SU-DHL-6 (cell line): Measurements from ENCODE around the gene NFYC.

Source experiments
- H2AFZ ChIP-seq: fragments of 200-600 bp; sonication (generic); 2 replicates; pipeline ENCODE4 v1.6.1; 2014; ENCODE audit warnings: low read depth, mild to moderate bottlenecking, moderate library complexity, mixed read lengths, antibody characterized with exemption, low read length; ENCODE audit not compliant: severe bottlenecking
- H3F3A ChIP-seq: fragments of 200-600 bp; shearing (Covaris generic); 2 replicates; pipeline ENCODE4 v1.6.0; 2016; ENCODE audit warnings: antibody characterized with exemption, mild to moderate bottlenecking; ENCODE audit not compliant: insufficient read depth
- H3K27ac ChIP-seq: fragments of 200-600 bp; sonication (generic); 2 replicates; pipeline ENCODE4 v1.5.1; 2016; ENCODE audit warnings: low read depth, mild to moderate bottlenecking, low read length, moderate library complexity, mixed read lengths
- H3K27me3 ChIP-seq: fragments of 200-600 bp; sonication (generic), shearing (Covaris generic); 2 replicates; pipeline ENCODE4 v1.6.0; 2014; ENCODE audit warnings: mild to moderate bottlenecking, low read length
- H3K36me3 ChIP-seq: fragments of 200-600 bp; sonication (generic); 2 replicates; pipeline ENCODE4 v1.6.1; 2014; ENCODE audit warnings: mild to moderate bottlenecking, low read length, mixed read lengths
- H3K4me2 ChIP-seq: fragments of 300-600, 200-600 bp; shearing (Covaris generic), sonication (generic); 2 replicates; pipeline ENCODE4 v1.6.0; 2014; ENCODE audit warnings: low read length, low read depth, mild to moderate bottlenecking; ENCODE audit not compliant: poor library complexity, severe bottlenecking
- H3K4me3 ChIP-seq: fragments of 200-600 bp; sonication (generic); 2 replicates; pipeline ENCODE4 v1.5.1; 2014; ENCODE audit warnings: antibody characterized with exemption, low read length, mild to moderate bottlenecking, mixed read lengths; ENCODE audit not compliant: insufficient read depth, poor library complexity, severe bottlenecking
- H3K79me2 ChIP-seq: fragments of 200-600 bp; sonication (generic); 2 replicates; pipeline ENCODE4 v1.6.1; 2014; ENCODE audit warnings: mild to moderate bottlenecking, low read length, moderate library complexity; ENCODE audit not compliant: insufficient read depth
- H3K9ac ChIP-seq: fragments of 200-600 bp; sonication (generic); 2 replicates; pipeline ENCODE4 v1.7.0; 2014; ENCODE audit warnings: mild to moderate bottlenecking, low read length
- H3K9me2 ChIP-seq: fragments of 200-600 bp; sonication (generic); replicated peaks from 2 replicates; pipeline ENCODE4 v1.6.1; 2014; ENCODE audit warnings: low read length; ENCODE audit not compliant: insufficient read depth
- H3K9me3 ChIP-seq: fragments of 200-600 bp; sonication (generic); 2 replicates; pipeline ENCODE4 v1.6.1; 2014; ENCODE audit warnings: low read length, mixed read lengths; ENCODE audit not compliant: insufficient read depth
- H4K20me1 ChIP-seq: fragments of 200-600 bp; sonication (generic); 2 replicates; pipeline ENCODE4 v1.6.1; 2014; ENCODE audit warnings: low read depth, mild to moderate bottlenecking, antibody characterized with exemption, low read length, moderate library complexity, mixed read lengths
- EZH2phosphoT487 ChIP-seq: fragments of 200-600 bp; sonication (generic), shearing (Covaris generic); conservative IDR thresholded peaks from 2 replicates; pipeline ENCODE4 v1.6.1; 2018; ENCODE audit warnings: mild to moderate bottlenecking, antibody characterized with exemption, low read length, moderate library complexity, mixed read lengths
- TF ChIP-seq, protein P1 (sequence below): fragments of 200-600 bp; sonication (generic); IDR thresholded peaks from one replicate; pipeline ENCODE4 v1.5.1; 2017; ENCODE audit warnings: antibody characterized with exemption, mild to moderate bottlenecking, low read length, moderate library complexity; ENCODE audit not compliant: insufficient read depth, poor library complexity, severe bottlenecking

NFYC gene

DNA sequence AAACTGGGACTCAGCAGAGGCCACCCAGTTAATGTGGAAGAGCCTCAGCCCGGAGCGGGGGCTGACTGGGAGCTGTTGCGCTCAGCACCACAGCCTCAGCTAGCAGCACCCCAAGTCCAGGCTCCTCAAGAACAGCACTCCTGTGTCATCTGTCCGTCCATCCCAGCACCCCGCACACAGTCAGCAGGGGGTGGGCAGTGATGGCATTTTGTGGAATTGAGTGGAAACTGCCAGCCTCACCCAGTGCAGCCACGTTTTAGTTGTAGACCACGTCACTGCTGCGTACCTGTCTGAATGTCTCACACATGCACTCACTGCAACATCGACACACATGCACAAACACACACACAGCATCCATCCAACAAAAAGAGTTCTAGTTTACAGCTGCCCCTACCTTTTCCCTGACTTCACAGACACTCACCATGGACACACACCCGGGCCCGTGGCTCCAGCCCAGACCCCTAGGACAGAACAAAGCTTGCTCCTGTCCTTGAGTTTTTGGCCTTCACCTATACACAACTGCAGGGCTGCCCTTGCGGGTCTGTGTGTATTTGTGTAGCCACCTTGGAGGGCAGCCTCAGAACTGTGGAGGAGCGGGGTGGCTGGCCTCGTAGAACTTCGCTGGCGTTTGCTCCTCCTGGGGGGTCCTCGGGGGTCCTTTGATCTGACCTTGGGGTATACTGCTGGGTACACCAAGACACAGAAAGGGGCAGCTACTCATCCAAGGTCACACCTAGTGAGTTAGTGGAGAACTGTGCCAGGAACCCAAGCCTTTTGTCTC is 97.2 kb downstream of the NFYC start:
- Histone ChIP-seq H3F3A (no peaks in the 10 kb centered on the region), H3K9me2 (no peaks in the 10 kb centered on the region), H3K79me2 (no peaks in the 10 kb centered on the region), H3K27me3 (no peaks in the 10 kb centered on the region), H2AFZ (no peak overlapping the region), H3K27ac (no peak overlapping the region), H4K20me1 (no peaks in the 10 kb centered on the region), H3K36me3 (no peaks in the 10 kb centered on the region), H3K9ac (no peak overlapping the region), H3K9me3 (no peaks in the 10 kb centered on the region), H3K4me3 (no peak overlapping the region), H3K4me2 (no peak overlapping the region)
- TF ChIP-seq, protein P1, sequence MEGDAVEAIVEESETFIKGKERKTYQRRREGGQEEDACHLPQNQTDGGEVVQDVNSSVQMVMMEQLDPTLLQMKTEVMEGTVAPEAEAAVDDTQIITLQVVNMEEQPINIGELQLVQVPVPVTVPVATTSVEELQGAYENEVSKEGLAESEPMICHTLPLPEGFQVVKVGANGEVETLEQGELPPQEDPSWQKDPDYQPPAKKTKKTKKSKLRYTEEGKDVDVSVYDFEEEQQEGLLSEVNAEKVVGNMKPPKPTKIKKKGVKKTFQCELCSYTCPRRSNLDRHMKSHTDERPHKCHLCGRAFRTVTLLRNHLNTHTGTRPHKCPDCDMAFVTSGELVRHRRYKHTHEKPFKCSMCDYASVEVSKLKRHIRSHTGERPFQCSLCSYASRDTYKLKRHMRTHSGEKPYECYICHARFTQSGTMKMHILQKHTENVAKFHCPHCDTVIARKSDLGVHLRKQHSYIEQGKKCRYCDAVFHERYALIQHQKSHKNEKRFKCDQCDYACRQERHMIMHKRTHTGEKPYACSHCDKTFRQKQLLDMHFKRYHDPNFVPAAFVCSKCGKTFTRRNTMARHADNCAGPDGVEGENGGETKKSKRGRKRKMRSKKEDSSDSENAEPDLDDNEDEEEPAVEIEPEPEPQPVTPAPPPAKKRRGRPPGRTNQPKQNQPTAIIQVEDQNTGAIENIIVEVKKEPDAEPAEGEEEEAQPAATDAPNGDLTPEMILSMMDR: no peak
- no peak for TF ChIP-seq EZH2phosphoT487

DNA sequence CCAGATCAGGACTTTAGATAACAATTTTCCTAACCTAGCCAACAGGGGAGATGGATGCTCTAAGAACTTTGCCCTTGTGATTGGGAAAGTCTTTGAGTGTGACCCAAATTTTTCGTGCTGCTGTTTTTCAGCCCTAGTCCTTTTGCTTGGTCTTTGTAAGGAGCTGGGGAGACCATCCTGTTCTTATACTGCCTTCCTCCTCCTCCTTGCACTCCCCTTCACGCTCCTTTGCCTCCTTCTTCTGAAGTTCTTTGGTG is 97.8 kb downstream of the NFYC start:
- no peak overlapping the region for H3K9ac ChIP-seq
- no peaks in the 10 kb centered on the region for H3K9me2 ChIP-seq
- H3K79me2 ChIP-seq: no peaks in the 10 kb centered on the region
- no peak overlapping the region for H3K4me2 ChIP-seq
- H4K20me1 ChIP-seq: no peaks in the 10 kb centered on the region
- no peaks in the 10 kb centered on the region for H3K9me3 ChIP-seq
- H3K27me3 ChIP-seq: no peaks in the 10 kb centered on the region
- H3F3A ChIP-seq: no peaks in the 10 kb centered on the region
- no peak overlapping the region for H3K27ac ChIP-seq
- no peaks in the 10 kb centered on the region for H3K36me3 ChIP-seq
- TF ChIP-seq EZH2phosphoT487: no peak
- TF ChIP-seq, protein P1: no peak
- no peak overlapping the region for H2AFZ ChIP-seq
- H3K4me3 ChIP-seq: no peak overlapping the region

DNA sequence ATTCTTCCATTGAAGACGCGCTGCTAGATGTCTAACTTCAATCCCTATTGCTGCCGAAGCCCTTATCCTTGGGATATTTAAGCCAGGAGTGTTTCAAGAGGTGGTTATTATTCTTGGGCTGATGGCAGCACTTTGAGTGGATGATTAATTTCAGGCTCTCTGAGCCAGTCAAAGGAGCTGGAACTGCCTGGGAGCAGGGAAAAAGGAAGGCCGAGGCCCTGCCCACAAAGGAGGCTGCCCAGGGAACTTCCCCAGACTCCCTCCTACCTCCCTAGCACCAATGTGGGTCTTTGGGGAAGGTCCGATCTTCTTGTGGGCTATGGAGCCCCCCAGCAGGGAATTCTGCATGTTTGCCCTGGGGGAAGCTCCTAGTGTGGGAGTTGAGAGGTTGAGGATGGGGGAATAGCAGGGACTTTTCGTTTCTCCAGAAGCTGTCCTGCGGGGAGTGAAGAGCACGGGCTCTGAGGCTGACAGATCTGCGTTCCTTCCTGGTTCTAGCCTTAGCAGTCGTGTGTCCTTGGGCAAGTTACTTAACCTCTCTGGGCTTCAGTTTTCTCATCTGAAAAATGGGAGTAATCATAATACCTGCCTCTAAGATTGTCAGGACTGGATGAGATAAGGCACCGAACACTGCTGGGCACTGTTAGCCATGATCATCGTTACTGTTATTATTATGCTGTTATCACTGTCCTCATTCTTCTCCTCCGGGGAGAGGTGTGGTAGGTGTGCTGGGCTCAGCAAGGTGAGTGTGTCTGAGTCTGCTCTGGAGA is 98.3 kb downstream of the NFYC start:
- no peak overlapping the region for H3K4me3 ChIP-seq
- no peak overlapping the region for H3K27ac ChIP-seq
- H3K36me3 ChIP-seq: no peaks in the 10 kb centered on the region
- TF ChIP-seq EZH2phosphoT487: no peak
- TF ChIP-seq, protein P1: no peak
- no peak overlapping the region for H3K4me2 ChIP-seq
- H3K79me2 ChIP-seq: no peaks in the 10 kb centered on the region
- no peaks in the 10 kb centered on the region for H3K9me3 ChIP-seq
- no peaks in the 10 kb centered on the region for H3F3A ChIP-seq
- no peaks in the 10 kb centered on the region for H4K20me1 ChIP-seq
- H3K9me2 ChIP-seq: no peaks in the 10 kb centered on the region
- no peak overlapping the region for H2AFZ ChIP-seq
- H3K9ac ChIP-seq: no peak overlapping the region
- H3K27me3 ChIP-seq: no peaks in the 10 kb centered on the region
